GM23248 (cell line): ENCODE data around the gene STAT6.

Experiments used
- EZH2 ChIP-seq: fragments of 200-600 bp; sonication (generic); IDR thresholded peaks from 2 replicates; pipeline ENCODE4 v1.6.1; 2018; ENCODE audit warnings: antibody characterized with exemption, mild to moderate bottlenecking; ENCODE audit not compliant: insufficient read depth, poor library complexity, severe bottlenecking
- EZH2phosphoT487 ChIP-seq: fragments of 200-600 bp; sonication (generic); IDR thresholded peaks from 2 replicates; pipeline ENCODE4 v1.6.1; 2018; ENCODE audit warnings: antibody characterized with exemption, moderate library complexity, mild to moderate bottlenecking, low read depth; ENCODE audit not compliant: insufficient read depth

DNA sequence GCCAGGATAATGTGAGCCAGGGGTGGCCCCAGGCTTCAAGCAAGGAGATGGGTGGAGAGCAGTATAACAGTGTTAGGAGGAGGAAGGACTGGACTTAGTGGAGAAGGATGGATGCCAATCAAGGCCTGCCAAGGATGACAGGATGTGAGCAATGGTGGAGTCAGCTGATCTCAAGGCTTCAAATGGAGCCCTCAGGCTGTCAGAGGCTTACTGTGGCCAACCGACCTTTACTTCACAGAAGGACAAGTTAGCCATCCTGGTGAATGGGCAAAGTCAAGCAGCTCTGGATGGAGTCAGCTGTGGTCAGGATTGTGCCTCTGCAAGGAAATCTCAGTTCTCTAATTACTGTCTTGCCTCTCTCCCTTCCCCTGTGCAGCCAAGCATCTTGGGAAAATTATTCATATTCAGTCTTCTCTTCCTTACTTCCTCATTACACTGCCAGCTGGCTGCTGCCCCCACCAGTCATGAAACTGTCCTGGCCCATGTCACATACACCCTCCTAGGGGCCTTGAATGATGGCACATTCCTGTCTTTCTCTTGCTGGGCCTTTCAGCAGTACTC is 7.6 kb upstream of the STAT6 start:
- TF ChIP-seq EZH2 (no peak), EZH2phosphoT487 (no peak)
